Dermis microvascular lymphatic vessel endothelial cell (primary cell): ENCODE results near the gene NRAS. TPM values are rescaled to one million over a fixed set of nuclear protein-coding genes. Genes with fewer than 3 reads are reported as not detected.

ENCODE experiments used
- DNase-seq, 2 donors: peaks; one replicate each; pipeline versions ENCODE4 v3.0.0 to v3.0.0-alpha.2; 2010; ENCODE audit warnings: low read depth in 2 of 2
- total RNA-seq: library from RNA; depleted of rRNA; stranded (reverse); fragments of >200 nt; gene quantifications from 2 replicates; pipeline ENCODE4 v1.2.1, GENCODE V29; 2014

Gene NRAS
- total RNA-seq, 1 donor from 2014 or later: 76.3 TPM

- DNase-seq: no peak
These were observed 12.0 kb upstream of the NRAS start for GRCh38 chr1:114728553-114728952.

GRCh38 chr1:114725230-114725629 is 8.7 kb upstream of the NRAS start:
- DNase-seq: no peak

GRCh38 chr1:114723915-114724314 is 7.3 kb upstream of the NRAS start:
- DNase-seq: no peak

GRCh38 chr1:114723457-114723856 is 6.9 kb upstream of the NRAS start:
- DNase-seq: no peak

GRCh38 chr1:114720492-114720891 is 3.9 kb upstream of the NRAS start:
- DNase-seq: no peak

GRCh38 chr1:114719424-114719787 is 2.8 kb upstream of the NRAS start:
- no peak for DNase-seq

- DNase-seq: no peak
These were observed 2.3 kb upstream of the NRAS start for GRCh38 chr1:114718661-114719423.

GRCh38 chr1:114715952-114716303 is 643 bp downstream of the NRAS start:
- DNase-seq: no peak

GRCh38 chr1:114712977-114713376 is 3.6 kb downstream of the NRAS start:
- no peak for DNase-seq

GRCh38 chr1:114710360-114710759 is 6.2 kb downstream of the NRAS start:
- DNase-seq: no peak

GRCh38 chr1:114707604-114708003 is 9.0 kb downstream of the NRAS start:
- DNase-seq: no peak

GRCh38 chr1:114703242-114703641 is 13.3 kb downstream of the NRAS start:
- no peak for DNase-seq

- no peak for DNase-seq
These were observed 13.8 kb downstream of the NRAS start for GRCh38 chr1:114702737-114703136.

- no peak for DNase-seq
These were observed 14.6 kb downstream of the NRAS start for GRCh38 chr1:114701931-114702330.

GRCh38 chr1:114700036-114700600 is 16.5 kb downstream of the NRAS start:
- DNase-seq: peak; percentile 18 to 73

- no peak for DNase-seq
These were observed 19.8 kb downstream of the NRAS start for GRCh38 chr1:114696810-114697209.

GRCh38 chr1:114695430-114696058 is 21.0 kb downstream of the NRAS start, which contains the start of gene AMPD1:
Gene AMPD1, minus strand, starts transcription at chr1:114695546. Its CDS starts 75 bp downstream, at chr1:114695471.
- no peak for DNase-seq

GRCh38 chr1:114694540-114695310 is 21.8 kb downstream of the NRAS start:
- no peak for DNase-seq

GRCh38 chr1:114692947-114693346 is 23.6 kb downstream of the NRAS start:
- no peak for DNase-seq

GRCh38 chr1:114691061-114691460 is 25.5 kb downstream of the NRAS start:
- no peak for DNase-seq

GRCh38 chr1:114690148-114690547 is 26.4 kb downstream of the NRAS start:
- DNase-seq: no peak

GRCh38 chr1:114688526-114688925 is 28.0 kb downstream of the NRAS start:
- DNase-seq: no peak
